ENCODE measurements around the gene ANKRD18B.
"Not testable (repeated sequence)": the region's sequence is repeated elsewhere in the genome, so short reads cannot be mapped to it uniquely, and the experiment has no call there.

DNA sequence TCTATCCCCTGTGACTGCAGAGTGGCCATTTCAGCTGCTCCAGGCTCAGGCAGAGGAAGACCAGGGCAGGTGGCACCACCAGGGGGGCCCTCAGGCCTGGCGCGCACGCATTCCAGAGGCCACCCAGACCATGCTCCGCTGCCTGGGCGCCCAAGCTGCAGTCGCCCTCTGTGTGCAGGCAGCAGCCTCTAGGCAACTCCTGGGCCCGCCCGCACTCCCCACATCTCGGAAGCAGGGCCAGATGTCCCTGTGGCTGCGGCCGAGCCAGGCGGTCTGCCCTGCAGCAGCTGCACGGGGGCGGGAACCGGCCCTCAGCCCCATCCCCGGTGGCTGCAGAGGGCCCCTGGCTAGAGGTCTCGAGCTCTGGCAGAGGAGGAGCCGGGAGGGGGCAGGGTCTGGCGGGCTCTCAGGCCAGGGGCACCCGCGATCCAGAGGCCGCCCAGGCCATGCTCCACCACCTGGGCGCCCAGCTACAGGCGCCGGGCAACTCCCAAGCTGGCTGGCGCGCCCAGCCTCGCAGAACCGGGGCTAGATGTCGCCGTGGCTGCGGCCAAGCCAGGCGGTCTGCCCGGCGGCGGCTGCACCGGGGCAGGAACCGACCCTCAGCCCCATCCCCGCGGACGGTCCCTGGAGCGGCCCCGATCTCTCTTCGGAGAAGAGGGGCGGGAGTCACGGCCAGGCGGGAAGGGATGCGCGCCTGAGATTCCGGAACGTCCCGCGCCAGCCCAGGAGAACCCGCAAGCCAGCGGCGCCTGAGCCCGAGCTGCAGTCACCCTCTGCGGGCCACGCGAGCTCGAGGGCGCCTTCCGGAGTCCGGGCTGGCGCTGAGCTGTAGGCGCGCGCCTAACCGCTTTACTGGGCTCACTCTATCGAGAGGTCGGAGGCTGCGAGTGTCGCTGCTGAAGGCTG, at the start of gene ANKRD18B:
- TF ChIP-seq GATA3, GATA2 (IDR thresholded peaks at IDR 0.05; ENCODE audit: low read depth, low read length): not testable (repeated sequence)

All from SH-SY5Y (cell line).